Femur (tissue), 1 donor: ENCODE results near the gene KDM1B.
"Not testable (repeated sequence)": the region's sequence is repeated elsewhere in the genome, so short reads cannot be mapped to it uniquely, and the experiment has no call there.

Experiments used
- DNase-seq: peaks from one replicate; pipeline ENCODE4 v3.0.0-alpha.2; 2017

The KDM1B gene

DNA sequence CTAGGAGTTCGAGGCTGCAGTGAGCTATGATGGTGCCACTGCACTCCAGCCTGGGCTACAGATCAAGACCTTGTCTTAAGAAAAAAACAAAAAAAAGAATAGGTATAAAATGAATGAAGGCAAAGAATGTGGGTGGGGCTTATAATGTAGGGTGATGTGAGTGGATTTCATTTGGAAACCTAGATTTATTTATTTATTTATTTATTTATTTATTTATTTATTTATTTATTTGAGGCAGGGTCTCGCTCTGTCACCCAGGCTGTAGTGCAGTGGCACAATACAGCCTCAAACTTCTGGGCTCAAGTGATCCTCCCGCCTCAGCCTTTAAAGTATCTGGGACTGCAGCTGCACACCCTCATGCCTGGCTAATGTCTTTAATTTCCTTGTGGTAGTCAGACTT lies 3.8 kb upstream of the KDM1B start:
- not testable (repeated sequence) for DNase-seq

DNA sequence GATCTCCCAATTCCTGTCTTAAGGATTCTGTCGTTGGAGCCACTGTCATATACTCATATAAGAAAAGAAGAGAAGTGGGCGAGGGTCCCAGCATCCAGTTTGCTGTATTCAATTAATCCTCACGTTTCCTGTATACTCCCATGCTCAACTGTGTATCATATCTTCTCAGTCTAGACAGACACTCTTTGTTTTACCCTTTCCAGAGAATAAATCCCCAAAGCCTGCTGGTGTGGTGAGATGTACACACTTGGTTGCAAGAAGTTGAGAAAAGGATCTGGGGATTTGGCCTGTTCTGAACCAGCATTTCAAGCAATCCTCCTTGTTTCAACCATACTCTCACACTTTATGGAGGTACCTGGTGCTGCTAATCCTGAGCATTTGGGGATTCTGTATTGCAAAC lies 3.4 kb upstream of the KDM1B start:
- no peak for DNase-seq

DNA sequence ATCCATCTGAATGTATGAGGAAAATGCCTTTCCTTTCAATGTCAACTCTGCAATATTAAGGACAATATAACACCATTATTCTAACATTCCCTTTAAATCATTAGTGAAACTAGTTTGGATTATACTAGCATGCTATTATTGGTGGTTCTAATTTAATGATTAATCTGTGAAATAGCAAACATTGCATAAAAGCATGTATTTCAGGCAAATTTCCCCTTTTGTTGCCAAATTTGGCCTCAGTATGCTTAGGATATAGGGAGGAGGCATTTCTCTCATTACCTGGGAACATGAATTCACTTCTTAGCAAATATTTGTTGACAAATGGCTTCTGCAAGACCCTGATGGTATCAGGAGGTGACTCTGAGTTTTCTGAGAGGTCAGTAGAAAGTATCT lies 1.9 kb upstream of the KDM1B start:
- DNase-seq = no peak

DNA sequence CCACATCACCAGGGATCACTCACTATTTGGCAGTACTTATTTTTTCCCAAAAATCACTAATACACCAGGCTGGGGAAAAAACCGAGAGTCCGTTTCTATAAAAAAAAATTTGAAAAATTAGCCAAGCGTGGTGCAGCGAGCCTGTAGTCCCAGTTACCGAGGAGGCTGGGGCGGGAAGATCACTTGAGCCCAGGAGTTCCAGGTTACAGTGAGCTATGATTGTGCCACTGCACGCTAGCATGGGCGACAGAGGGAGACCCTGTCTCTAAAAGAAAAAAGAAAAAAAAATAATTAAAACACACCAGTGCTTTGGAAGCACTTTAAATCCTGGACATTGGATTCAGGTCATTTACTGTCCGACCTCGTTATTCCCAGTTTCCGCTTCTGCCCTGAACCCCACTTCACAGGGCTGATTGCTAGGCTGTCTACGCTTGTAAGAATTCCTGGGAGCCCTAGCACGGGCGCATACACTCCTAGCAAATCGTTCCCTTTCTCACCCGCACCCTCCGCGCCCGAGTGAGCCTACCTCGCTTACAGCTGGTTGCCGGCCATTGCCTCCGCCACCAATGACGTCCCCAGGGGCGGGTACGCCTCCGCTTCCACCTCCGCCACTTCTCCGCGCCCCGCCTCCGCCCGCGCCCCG lies 594 bp upstream of the KDM1B start, which contains the start of gene TPMT:
TPMT (minus strand) TSS at position 571 of the 643 bp plus-strand sequence. CDS start 5,950 bp downstream, outside the sequence.
- peak; percentile 43 for DNase-seq

DNA sequence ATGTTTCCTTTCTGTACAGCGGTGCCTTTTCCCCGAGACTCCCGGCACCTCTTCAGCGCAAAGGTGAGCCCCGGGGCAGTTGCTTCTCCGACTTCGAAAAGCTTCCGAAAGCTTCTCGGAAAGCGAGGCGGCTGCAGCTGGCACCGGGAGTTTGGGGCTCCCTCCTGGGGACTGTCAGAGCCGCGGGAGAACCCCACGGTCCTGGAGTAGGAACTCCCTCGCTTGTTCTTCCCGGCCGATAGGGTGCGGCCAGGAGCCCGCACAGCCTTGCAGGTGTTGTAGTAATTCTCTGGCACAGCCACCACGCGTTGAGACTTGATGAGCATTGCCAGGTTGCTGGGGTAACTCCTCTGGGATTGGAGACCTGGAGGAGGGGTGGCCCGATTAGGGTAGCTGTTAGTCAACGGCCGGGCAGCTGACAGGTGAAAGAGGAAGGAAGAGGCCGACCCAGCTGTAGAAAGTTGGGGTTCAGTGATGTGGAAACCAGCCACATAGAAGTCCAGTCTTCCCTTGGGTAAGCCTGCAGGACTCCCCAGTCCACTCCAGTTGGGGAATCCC lies 721 bp downstream of the KDM1B start:
- peak; percentile 66 for DNase-seq

DNA sequence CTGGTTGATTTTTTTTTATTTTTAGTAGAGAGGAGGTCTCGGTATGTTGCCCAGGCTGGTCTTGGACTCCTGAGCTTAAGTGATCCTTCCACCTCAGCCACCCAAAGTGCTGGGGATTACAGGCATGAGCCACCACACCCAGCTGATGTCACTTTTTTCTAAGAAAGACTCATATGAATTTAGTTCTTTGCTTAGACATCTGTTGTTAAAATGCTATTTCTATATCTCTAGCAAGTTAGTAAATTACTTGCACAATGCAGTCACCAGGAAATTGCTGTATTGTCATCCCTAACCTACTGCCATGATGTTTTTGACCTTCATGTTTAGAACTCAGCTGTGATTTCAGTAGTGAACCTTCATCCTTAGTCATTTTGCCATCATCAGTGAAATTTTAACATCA lies 5.7 kb downstream of the KDM1B start:
- no peak for DNase-seq

DNA sequence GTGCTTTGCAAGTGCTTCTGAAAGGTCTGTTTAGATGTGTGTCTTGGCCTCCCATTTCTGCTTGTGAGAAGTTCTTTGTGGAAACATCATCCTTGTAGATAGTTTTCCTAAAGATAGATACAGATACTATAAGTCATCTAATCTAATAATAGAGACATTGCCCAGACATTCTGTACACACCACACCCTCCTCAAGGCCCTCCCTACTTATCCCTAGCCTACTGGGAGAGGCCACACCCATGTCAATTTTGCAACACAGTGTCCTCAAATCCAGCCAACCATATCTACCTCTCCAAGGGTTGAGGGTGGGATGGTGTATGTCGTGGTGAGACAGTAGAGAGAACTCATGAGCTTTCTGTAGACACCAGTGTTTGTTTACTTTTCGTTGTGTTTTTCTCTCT lies 6.2 kb downstream of the KDM1B start:
- no peak for DNase-seq

DNA sequence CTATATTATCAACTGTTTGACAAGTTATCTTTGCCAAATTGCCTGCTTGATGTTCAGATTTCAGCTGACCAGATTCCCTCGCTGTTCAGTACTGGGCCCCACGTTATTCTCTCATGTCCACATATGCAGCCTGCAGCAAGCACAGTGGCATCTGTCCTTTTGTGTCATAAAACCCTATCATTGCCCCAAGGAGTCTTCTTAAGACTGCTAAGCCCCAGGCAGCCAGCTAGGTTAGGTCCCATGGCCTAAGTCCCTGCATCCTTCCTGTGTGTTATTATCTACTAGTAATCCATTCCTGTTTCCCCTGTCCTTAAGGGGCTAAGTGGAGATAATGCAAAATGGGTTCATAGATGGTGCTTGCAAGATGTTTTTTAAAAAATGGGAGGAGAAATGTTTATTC lies 7.2 kb downstream of the KDM1B start:
- no peak for DNase-seq

DNA sequence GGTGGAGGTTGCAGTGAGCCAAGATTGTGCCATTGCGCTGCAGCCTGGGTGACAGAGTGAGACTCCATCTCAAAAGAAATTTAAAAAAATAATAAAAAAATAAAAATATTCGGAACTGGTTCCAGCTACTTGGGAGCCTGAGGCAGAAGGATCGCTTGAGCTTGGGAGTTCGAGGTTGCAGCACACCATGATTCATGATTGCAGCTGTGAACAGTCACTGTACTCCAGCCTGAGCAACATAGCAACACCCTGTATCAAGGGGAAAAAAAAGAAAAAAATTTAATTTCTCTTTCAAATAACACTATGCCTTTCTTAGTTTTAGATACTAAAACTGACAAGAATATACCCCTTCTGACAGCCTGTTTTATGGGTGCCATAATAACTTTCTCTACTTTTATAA lies 10.5 kb downstream of the KDM1B start:
- DNase-seq = no peak

DNA sequence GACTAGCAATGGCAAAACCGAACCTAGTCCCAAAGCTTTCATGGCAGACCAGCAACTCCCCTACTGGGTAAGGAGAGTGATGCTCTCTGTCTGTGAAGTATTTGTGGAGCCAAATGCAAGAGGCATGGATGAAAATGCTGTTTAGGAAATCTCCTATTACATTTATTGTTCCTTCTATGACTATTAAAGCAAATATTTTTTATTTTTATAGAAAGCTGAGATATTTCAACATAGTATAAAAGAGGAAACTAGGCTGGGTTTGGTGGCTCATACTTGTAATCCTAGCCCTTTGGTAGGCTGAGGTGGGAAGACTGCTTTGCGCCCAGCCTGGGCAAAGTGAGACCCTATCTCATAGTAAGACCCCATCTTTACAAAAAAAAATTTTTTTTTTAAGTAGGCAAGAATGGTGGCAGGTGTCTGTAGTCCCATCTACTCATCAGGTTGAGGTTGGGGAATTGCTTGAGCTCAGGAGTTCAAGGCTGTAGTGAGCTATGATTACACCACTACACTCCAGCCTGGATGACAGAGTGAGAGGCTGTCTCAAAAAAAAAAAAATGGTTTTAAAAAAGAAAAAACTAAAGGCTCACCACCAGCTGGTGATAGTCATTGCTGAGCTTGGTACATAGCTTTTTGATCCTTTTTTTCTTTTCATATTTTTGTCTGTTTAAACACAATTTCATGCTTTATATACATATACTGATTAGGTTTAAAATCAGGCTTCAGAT lies 11.3 kb downstream of the KDM1B start:
- no peak for DNase-seq

DNA sequence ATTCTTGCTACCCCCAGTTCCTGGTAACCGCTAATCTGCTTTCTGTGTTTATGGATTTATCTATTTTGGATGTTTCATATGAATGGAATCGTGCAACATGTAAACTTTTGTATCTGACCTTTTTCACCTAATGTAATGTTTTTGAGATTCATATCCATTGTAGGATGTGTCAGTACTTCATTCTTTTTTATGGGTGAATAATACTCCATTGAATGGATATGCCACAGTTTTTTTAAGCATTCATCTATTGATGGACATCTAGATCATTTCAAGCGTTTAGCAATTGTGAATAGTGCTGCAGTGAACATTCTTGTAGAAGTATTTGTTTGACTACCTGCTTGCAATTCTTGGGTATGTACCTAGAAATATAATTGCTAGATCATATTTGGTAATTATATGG lies 13.0 kb downstream of the KDM1B start:
- no peak for DNase-seq

DNA sequence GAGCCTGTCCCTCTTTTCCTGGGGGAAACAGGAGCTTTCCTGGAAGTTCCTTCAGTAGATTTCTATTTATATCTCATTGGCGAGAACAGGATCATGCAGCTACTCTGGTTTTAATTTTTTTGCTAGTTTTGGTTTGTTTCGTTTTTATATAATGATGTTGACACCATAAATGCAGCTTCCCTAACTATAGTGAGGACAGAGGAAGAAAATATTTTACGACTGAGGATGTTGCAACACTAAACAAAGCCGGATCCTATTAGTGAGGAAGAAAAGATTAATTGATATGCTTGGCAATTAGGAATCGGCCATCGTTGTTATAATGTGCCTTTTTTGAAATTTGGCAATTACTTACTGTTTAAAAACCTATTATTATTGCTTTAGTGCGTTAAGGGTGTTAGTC lies 16.6 kb downstream of the KDM1B start:
- DNase-seq = no peak

DNA sequence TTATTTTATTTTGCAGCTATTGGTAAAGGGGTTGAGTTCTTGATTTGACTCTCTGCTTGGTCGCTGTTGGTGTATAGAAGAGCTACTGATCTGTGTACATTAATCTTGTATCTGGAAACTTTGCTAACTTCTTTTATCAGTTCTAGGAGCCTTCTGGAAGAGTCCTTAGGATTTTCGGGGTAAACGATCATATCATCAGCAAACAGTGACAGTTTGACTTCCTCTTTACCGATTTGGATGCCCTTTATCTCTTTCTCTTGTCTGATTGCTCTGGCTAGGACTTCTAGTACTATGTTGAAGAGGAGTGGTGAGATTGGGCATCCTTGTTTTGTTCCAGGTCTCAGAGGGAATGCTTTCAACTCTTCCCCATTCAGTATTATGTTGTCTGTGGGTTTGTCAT lies 21.0 kb downstream of the KDM1B start:
- DNase-seq = not testable (repeated sequence)

DNA sequence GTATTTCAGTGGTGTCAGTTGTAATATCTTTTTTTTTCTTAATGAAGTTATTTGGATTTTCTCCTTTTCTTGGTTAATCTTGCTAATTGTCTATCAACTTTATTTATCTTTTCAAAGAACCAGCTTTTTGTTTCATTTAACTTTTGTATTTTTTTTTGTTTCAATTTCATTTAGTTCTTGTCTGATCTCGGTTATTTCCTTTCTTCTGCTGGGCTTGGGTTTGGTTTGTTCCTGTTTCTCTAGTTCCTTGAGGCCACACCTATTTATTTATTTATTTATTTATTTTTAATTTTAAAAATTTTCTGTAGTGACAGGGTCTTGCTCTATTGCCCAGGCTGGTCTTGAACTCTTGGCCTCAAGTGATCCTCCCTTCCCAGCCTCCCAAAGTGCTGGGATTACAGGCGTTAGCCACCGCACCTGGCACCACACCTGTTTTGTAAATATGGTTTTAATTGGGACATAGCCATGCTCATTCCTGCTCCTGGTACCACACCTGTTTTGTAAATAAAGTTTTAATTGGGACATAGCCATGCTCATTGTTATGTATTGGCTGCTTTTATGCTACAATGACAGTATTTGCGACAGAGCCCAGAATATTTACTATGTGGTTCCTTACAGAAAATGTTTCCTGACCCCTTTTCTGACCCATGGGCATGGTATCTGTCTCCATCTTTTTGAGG lies 22.2 kb downstream of the KDM1B start:
- DNase-seq = no peak

DNA sequence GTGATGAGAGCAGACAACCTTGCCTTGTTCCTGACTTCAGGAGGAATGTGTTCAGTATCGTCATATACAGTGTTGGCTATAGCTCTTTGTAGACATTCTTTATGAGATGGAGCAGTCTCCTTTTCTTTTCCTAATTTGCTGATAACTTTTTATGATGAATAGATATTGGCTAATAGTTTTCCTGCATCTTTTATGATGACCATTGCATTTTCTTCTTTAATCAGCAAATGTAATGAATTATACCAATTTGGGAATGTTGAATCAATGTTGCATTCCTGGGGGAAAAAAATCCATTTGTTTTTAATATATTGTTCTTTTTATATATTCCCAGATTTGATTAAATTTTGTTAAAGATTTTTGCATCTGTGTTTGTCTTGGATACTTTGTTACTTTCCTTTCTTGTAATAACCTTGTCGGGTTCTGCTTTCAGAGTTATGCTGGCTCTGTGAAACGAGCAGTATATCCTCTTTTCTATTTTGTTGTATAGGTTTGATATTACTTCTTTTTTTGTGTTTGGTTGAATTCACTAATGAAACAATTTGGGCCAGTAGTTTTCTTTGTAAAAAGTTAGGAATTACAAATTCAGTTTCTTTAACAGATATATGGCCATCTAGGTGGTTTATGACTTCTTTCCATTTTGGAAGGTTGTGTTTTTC lies 23.9 kb downstream of the KDM1B start:
- DNase-seq = no peak

DNA sequence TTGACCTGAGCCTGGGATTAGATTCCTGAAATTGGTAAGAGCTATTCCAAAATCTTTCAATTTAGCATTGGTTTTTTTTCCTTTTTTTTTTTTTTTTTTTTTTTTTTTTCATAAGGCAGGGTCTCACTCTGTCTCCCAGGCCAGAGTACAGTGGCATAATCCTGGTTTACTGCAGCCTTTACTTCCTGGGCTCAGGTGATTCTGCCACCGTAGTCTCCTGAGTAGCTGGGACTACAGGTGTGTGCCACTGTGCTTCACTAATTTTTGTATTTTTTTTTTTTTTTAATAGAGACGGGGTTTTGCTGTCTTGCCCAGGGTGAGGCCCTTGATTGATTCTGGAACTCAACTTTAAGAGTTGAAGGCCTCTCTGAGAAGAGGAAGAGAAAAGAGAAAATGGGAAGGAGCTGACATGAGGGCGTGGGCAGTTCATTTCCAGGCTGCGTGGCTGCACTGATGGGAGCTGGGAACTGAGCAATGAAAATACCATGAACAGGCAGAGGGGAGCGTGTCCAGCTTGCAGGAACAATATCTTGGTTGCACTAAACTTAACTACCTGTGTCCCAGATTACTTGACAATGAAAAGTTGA lies 24.6 kb downstream of the KDM1B start:
- no peak for DNase-seq

DNA sequence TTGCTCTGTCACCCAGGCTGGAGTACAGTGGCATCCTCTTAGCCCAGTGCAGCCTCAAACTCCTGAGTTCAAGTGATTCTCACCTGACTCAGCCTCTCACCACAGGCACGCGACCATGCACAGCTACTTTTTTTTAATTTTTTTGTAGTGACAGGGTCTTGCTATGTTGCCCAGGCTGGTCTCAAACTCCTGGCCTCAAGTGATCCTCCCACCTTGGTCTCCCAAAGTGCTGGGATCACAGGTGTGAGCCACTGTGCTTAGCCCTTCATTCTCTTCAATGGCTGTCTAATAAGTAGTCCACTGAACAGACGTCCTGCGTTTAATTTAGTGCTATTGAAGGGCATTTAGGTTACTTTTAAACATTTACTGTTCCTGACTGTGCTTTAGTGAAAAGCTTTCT lies 27.3 kb downstream of the KDM1B start:
- DNase-seq = no peak

DNA sequence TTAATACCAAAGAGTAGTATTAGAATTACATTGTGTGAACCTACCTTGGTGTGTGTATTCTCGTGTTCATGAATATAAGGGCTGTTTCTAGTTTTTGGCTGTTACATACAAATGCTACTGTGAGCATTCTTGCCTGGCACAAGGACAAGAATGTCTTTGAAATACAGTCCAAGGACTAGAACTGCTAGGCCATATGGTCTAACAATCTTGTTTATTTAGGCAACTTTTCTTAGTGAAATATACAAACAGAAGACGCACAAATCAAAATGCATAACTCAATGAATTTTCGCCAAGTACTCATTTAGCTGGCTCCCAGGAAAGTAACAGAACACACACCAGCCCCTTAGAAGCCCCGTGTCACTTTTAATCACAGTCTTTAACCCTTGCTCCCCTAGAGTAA lies 28.5 kb downstream of the KDM1B start:
- no peak for DNase-seq

DNA sequence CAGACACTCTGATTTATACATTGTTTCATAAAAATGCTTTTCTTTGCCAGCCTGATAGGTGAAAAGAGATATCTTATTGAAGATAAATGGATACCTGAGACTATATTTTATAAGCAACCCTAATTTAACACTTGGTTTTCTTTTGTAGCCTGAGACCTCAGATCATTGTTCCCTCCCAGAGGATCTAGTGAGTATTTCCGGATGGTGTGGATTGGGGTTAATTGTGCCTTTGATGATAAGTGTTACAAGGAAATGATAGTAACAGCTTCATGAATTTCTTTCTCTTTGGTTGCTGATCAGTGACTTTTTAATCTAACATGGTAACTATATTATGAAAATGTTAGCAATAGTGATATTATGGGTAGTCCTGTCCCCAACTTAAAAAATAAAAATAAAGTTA lies 30.4 kb downstream of the KDM1B start:
- DNase-seq = no peak

DNA sequence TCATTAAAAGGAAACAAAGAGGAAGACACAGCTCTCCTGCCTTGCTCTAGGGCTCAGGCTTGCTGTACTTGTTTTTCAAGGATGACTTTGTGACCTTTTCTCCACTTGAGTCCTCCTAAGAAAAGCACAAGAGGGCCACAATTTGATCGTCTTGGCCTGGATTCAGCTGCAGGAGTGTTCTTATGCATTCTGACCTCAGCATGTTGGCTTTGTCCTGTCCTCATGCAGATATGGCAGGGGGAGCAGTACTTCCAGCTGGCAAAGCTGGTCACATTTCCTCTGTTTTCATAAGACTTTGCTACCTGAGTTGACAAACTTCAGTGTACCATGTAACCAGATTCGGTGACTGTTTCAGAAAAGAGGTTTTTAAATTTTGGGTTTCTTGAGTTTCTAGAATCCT lies 30.8 kb downstream of the KDM1B start:
- DNase-seq = no peak

DNA sequence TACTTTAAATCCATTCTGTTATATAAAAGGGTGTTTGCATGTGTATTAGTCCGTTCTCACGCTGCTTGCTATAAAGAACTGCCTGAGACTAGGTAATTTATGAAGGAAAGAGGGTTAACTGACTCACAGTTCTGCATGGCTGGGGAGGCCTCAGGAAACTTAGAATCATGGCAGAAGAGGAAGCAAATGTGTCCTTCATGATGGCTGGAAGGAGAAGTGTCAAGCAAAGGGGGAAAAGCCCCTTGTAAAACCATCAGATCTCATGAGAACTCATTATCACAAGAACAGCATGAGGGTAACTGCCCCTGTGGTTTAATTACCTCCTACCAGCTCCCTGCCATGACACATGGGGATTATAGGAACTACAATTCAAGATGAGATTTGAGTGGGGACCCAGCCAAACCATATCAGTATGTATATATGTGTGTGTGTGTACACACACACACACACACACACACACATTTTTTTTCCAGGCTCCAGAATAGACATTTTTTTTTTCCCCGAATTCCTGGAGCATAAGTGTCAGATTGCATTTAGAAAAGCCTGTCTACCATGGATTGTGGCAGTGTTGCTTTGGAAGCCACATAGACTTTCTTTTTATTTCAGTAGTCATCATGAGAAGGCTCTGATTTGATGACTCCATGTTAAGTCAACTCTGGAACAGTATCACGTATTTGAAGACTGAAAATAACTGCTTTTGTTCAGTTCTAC lies 31.5 kb downstream of the KDM1B start:
- DNase-seq = no peak

DNA sequence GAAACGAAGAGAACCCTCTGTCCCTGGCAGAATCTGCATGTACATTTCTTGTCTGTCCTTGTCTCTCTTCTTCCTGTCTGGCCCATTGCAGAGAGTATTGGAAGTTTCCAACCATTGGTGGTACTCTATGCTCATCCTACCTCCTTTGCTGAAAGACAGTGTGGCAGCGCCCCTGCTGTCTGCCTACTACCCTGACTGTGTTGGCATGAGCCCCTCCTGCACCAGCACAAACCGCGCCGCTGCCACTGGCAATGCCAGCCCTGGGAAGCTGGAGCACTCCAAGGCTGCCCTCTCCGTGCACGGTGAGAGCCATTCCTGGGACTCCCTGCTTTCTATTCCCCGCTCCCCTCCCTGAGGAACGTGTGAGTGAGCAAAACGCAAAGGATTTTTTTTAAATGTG lies 32.5 kb downstream of the KDM1B start:
- DNase-seq = no peak
